HL-60/S4 (cell line): ENCODE data around the gene PRMT2.
"Not testable (repeated sequence)": the region's sequence is repeated elsewhere in the genome, so short reads cannot be mapped to it uniquely, and the experiment has no call there.

Source experiments
- in situ Hi-C: fragments of 300-500 bp; cut with MboI; formaldehyde crosslinking; loops from 2 replicates; pipeline ENCODE4 v1.14.3; 2022; ENCODE audit warnings: low sequenced_read_pairs

PRMT2 gene

GRCh38 chr21:46666941-46667740 lies 31.7 kb downstream of the PRMT2 start:
- in situ Hi-C loops: no loop called here

GRCh38 chr21:46667741-46668380 lies 32.4 kb downstream of the PRMT2 start:
- in situ Hi-C loops: no loop called here

GRCh38 chr21:46668381-46668780 lies 32.9 kb downstream of the PRMT2 start:
- in situ Hi-C loops: no loop called here

- in situ Hi-C loops: not testable (repeated sequence)
Measured at GRCh38 chr21:46668904-46669303, 33.4 kb downstream of the PRMT2 start.

- in situ Hi-C loops: no loop called here
Measured at GRCh38 chr21:46674430-46675007, 39.0 kb downstream of the PRMT2 start.

- in situ Hi-C loops: no loop called here
Measured at GRCh38 chr21:46675595-46676280, 40.3 kb downstream of the PRMT2 start.

- in situ Hi-C loops: not testable (repeated sequence)
Measured at GRCh38 chr21:46676542-46676941, 41.1 kb downstream of the PRMT2 start.

- in situ Hi-C loops: not testable (repeated sequence)
Measured at GRCh38 chr21:46681593-46681992, 46.1 kb downstream of the PRMT2 start.

GRCh38 chr21:46698652-46699051 lies 63.2 kb downstream of the PRMT2 start:
- in situ Hi-C loops: not testable (repeated sequence)

- in situ Hi-C loops: not testable (repeated sequence)
Measured at GRCh38 chr21:46699104-46699503, 63.6 kb downstream of the PRMT2 start.
